ENCODE results near the gene NKX2-4. TPM values are rescaled to one million over a fixed set of nuclear protein-coding genes. Genes with fewer than 3 reads are reported as not detected.

Gene NKX2-4
- total and polyA plus RNA-seq, 9 of the 15 experiments (the other 6 are each of a cell fraction or from before 2014, with no cell fraction given), result not detected

DNA sequence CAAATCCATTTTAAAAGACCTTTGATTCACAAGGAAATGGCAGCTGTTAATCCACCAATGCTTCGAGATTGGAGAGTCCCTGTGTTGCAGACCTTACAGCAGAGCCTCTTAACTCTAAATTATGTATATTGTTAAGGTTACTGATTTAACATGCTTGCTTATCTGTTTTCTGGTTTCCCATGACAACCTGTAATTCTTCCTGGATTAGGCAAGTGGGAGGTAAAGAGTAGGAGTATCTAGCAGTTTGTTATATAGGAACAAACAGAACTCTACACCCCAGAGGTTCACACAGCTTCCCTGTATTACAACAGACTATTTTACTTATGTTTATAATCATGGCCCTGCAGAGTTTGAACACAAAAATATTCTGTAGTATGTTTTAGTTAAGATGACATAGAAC, 39.5 kb downstream of the NKX2-4 start:
- H3K9me1 ChIP-seq (ENCODE audit: control insufficient read depth, insufficient read depth, low read length), result no peaks in the 10 kb centered on the region
- intact Hi-C loops (cut with micrococcal nuclease) (no loop called here), in situ Hi-C loops (cut with MboI) (no loop called here)
- TF ChIP-seq ZNF668 (CRISPR knock-in tag; IDR thresholded peaks at IDR 0.05) (no peak), SMAD3 (CRISPR knock-in tag; conservative IDR thresholded peaks at IDR 0.05) (no peak), FOXJ2 (tag; IDR thresholded peaks at IDR 0.05) (peak; percentile 49; the same call in 1 of the 2 replicates), RFX1 (IDR thresholded peaks at IDR 0.05) (peak; percentile 40)
- H3K4me1 ChIP-seq (replicated peaks in 1 of 2; ENCODE audit: control insufficient read depth in 2 of 2, insufficient read depth in 2 of 2, low read length in 2 of 2), result no peaks in the 10 kb centered on the region
- no peak overlapping the region for H3K4me2 ChIP-seq (ENCODE audit: insufficient read depth, low read length)
- H3K79me2 ChIP-seq (ENCODE audit: control insufficient read depth, insufficient read depth, low read length), result no peaks in the 10 kb centered on the region; the same call in 2 of the 3 replicates
- no peaks in the 10 kb centered on the region for H4K20me1 ChIP-seq (replicated peaks; ENCODE audit: control insufficient read depth, insufficient read depth, low read length)
- POLR2A ChIA-PET, result no interaction called here
- H3K36me3 ChIP-seq (ENCODE audit: control insufficient read depth, insufficient read depth, low read length), result peaks cover 67% of the 10 kb centered on the region
- H3K27me3 ChIP-seq (ENCODE audit: control insufficient read depth in 2 of 2, insufficient read depth in 2 of 2, low read length in 2 of 2), result no peaks in the 10 kb centered on the region
- DNase-seq (ENCODE audit: extremely low read depth in 1 of 4, low spot score in 3 of 4) (no peak), ATAC-seq (no peak), FAIRE-seq (no peak)
- CTCF ChIA-PET (ENCODE audit: low intra/inter-chr PET ratio), result no interaction called here
- no peak overlapping the region for H3K4me3 ChIP-seq
- BruUV-seq (replicated peaks), result no TSS peak
- no peak overlapping the region for H3K9ac ChIP-seq (ENCODE audit: insufficient read depth in 1 of 2, low read depth in 2 of 2, low read length in 2 of 2)
- no peak overlapping the region for H2AFZ ChIP-seq (ENCODE audit: low read depth, low read length)
- no peak overlapping the region for H3K27ac ChIP-seq (ENCODE audit: extremely low read depth, low read depth, low read length)
- H3K9me3 ChIP-seq (replicated peaks; ENCODE audit: control insufficient read depth, insufficient read depth, low read depth, low read length), result no peaks in the 10 kb centered on the region
- 94% methylated on average over 1 of the region's 1 CpG for WGBS (ENCODE audit: insufficient coverage, low coverage, missing lambda C conversion rate)

DNA sequence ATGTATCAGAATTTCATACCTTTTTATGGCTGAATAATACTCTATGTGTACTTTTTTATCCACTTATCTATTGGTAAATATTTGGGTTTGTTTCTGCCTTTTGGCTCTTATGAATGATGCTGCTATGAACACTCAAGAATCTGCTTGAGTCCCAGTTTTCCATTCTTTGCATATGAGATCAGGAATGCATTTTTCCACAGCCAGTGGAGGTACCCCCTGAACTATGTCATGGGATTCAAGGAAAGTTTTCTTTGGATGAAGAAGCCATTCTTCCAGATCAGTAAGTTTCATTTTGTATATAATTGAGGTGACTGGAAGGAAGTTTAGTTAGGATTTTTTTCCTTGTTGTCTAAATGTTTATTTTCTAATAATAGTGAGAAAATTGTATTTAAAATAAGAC, 40.9 kb downstream of the NKX2-4 start:
- Histone ChIP-seq H3K27ac (ENCODE audit: extremely low read depth, low read depth, low read length) (no peak overlapping the region), H3K4me1 (replicated peaks in 1 of 2; ENCODE audit: control insufficient read depth in 2 of 2, insufficient read depth in 2 of 2, low read length in 2 of 2) (no peaks in the 10 kb centered on the region), H3K79me2 (ENCODE audit: control insufficient read depth, insufficient read depth, low read length) (no peaks in the 10 kb centered on the region; the same call in 2 of the 3 replicates), H3K9me1 (ENCODE audit: control insufficient read depth, insufficient read depth, low read length) (no peaks in the 10 kb centered on the region), H3K4me2 (ENCODE audit: insufficient read depth, low read length) (no peak overlapping the region), H3K9ac (ENCODE audit: insufficient read depth in 1 of 2, low read depth in 2 of 2, low read length in 2 of 2) (no peak overlapping the region), H2AFZ (ENCODE audit: low read depth, low read length) (no peak overlapping the region), H4K20me1 (replicated peaks; ENCODE audit: control insufficient read depth, insufficient read depth, low read length) (no peaks in the 10 kb centered on the region), H3K36me3 (ENCODE audit: control insufficient read depth, insufficient read depth, low read length) (peaks cover 58% of the 10 kb centered on the region), H3K4me3 (no peak overlapping the region), H3K27me3 (ENCODE audit: control insufficient read depth in 2 of 2, insufficient read depth in 2 of 2, low read length in 2 of 2) (no peaks in the 10 kb centered on the region), H3K9me3 (replicated peaks; ENCODE audit: control insufficient read depth, insufficient read depth, low read depth, low read length) (no peaks in the 10 kb centered on the region)
- no TSS peak for BruUV-seq (replicated peaks)
- in situ Hi-C loops (cut with MboI) (no loop called here), intact Hi-C loops (cut with micrococcal nuclease) (no loop called here)
- no peak for FAIRE-seq
- ChIA-PET CTCF (ENCODE audit: low intra/inter-chr PET ratio) (no interaction called here), POLR2A (interaction anchor here (0.5 to 0.7 kb wide), 2 partner anchors 18 to 38 kb away, joined by 3 read pairs; no protein-coding TSS in a partner anchor)
- ATAC-seq, result no peak
- no peak for TF ChIP-seq ZNF354B (CRISPR knock-in tag; IDR thresholded peaks at IDR 0.05)
- no peak for TF ChIP-seq SMAD1 (IDR thresholded peaks at IDR 0.05; ENCODE audit: low read depth, low read length, partially characterized antibody)
- no peak for TF ChIP-seq U2AF1 (optimal IDR thresholded peaks at IDR 0.05; ENCODE audit: low read depth, low read length)
- no peak for TF ChIP-seq CAMTA2 (CRISPR knock-in tag; conservative IDR thresholded peaks at IDR 0.05)
- TF ChIP-seq CHD1 (IDR thresholded peaks at IDR 0.05; ENCODE audit: low read length), result no peak
- no peak for TF ChIP-seq NCOA2 (IDR thresholded peaks at IDR 0.05; ENCODE audit: partially characterized antibody in 2 of 2)
- DNase-seq (ENCODE audit: extremely low read depth in 1 of 4, low spot score in 3 of 4), result no peak
